Retinal pigment epithelial cell (primary cell): ENCODE measurements around the gene CAPN11.

Experiments used
- DNase-seq: peaks from one replicate; pipeline ENCODE4 v3.0.0-alpha.2; 2010; ENCODE audit warnings: low read depth
- H3K4me3 ChIP-seq: 2 replicates; pipeline ENCODE4 v1.5.1; 2011; ENCODE audit warnings: mild to moderate bottlenecking, low read length, control low read depth, moderate library complexity
- TF ChIP-seq, protein P1 (sequence below): conservative IDR thresholded peaks from 2 replicates; pipeline ENCODE4 v1.5.1; 2011; ENCODE audit warnings: low read depth, low read length, control low read depth, inconsistent platforms

The CAPN11 gene

DNA sequence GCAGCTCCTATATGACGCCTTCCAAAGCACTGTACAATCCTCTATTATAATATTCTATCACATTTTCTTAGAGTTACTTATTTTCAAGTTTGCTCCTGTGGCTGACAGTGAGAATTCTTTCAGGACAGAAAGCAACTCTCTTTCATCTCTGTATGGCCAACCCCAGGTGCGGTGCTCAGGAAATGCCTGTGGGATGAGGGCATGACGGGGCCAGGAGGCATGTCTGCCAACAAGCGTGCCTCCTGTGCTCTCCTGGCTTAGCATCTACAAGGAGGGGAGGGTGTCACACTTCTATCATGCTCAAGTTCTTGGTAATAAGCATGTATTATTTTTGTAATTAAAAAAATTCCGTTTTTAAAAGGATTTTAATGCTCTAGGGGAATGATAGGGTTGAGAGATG, 42.8 kb upstream of the CAPN11 start:
- TF ChIP-seq, protein P1, sequence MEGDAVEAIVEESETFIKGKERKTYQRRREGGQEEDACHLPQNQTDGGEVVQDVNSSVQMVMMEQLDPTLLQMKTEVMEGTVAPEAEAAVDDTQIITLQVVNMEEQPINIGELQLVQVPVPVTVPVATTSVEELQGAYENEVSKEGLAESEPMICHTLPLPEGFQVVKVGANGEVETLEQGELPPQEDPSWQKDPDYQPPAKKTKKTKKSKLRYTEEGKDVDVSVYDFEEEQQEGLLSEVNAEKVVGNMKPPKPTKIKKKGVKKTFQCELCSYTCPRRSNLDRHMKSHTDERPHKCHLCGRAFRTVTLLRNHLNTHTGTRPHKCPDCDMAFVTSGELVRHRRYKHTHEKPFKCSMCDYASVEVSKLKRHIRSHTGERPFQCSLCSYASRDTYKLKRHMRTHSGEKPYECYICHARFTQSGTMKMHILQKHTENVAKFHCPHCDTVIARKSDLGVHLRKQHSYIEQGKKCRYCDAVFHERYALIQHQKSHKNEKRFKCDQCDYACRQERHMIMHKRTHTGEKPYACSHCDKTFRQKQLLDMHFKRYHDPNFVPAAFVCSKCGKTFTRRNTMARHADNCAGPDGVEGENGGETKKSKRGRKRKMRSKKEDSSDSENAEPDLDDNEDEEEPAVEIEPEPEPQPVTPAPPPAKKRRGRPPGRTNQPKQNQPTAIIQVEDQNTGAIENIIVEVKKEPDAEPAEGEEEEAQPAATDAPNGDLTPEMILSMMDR: no peak
- no peak for DNase-seq

DNA sequence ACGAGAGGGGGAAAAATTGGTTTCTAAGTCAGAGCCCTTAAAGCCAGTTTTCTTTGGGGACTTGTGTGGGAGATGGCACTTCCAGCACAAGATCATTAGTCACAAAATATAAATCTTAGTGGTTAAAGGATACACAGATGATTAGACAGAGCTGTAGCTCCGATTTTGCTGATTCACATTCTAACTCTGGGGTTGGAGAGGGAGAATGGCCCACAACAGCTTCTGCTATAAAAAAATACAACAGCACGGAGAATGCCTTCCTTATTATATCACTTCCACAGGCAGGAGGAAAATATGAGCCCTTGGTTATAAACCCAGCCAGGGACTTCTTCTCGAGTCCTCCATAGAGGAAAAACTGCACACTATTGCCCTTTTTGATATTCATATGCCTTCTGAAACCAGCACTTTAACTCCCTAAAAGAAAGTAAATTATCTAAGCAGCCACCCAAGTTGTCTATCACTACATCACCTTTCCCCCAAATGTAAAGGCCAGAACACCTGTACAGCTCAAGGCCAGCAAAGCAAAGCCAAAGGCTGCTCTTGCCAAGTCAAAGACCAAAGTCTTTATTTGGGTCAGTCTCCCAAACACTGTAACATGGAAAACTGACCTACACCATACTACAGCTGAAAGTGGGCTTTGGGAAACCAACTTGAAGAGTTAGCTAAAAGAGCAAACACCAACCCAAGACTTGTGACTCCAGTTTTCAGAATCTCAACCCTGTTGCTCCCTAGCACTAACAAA, 41.8 kb upstream of the CAPN11 start:
- TF ChIP-seq, protein P1: no peak
- no peak overlapping the region for H3K4me3 ChIP-seq
- no peak for DNase-seq

More for the DNA sequence above, 42.8 kb upstream of the CAPN11 start:
- H3K4me3 ChIP-seq: no peak overlapping the region

DNA sequence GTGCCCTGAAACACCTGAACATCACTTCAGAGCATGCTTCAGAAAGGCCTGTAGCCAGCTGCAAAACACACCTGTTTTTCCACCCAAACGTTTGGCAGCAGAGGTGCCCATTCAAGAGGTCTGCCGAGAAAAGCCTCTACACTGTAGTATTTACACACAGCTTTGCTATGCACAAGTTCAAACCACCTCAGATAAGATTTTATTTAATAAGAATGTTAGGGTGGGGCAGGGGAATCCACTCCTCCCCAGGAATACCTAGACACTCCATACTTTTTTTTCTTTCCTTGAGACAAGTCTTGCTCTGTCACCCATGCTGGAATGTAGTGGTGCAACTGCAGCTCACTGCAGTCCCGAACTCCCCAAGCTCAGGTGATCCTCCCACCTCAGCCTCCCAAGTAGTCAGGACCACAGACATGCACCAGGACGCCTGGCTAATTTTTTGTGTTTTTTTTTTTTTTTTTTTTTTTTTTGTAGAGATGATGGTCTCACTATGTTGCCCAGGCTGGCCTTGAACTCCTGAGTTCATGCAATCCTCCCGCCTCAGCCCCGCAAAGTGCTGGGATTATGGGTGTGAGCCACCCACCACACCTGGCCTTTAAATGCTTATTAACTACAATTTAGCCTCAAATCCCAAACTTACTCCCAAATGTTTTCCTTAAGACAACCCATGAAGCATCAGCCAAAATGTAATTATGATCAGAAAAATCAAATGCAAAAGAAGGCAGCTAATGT, 41.1 kb upstream of the CAPN11 start:
- TF ChIP-seq, protein P1: no peak
- DNase-seq: no peak
- H3K4me3 ChIP-seq: no peak overlapping the region

DNA sequence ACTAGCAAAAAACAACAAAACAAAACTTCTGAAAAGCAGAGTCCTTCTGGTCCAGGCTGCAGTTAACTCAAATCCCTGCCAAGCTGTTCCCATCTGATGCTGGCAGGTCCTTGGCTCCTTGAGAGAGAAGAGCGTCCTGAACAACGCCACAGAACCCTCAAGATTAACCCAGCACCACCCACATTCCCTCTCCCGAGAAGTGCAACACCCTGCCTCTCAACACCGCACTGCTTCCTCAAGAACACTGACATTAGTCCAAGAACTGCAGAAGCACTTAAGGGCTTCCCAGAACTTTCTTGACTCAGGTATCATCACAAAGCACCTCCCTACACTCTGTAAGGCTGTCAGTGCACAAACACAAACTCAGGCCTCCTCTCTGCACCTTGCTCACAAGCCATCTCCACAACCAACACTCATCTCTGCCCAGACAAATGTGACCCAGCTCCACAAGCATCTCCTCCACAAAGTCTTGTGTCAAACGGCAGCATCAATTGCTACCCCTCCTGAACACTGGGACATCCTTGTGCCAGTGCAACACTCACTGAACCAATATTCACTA, 38.8 kb upstream of the CAPN11 start:
- no peak for DNase-seq
- no peak overlapping the region for H3K4me3 ChIP-seq
- TF ChIP-seq, protein P1: no peak

DNA sequence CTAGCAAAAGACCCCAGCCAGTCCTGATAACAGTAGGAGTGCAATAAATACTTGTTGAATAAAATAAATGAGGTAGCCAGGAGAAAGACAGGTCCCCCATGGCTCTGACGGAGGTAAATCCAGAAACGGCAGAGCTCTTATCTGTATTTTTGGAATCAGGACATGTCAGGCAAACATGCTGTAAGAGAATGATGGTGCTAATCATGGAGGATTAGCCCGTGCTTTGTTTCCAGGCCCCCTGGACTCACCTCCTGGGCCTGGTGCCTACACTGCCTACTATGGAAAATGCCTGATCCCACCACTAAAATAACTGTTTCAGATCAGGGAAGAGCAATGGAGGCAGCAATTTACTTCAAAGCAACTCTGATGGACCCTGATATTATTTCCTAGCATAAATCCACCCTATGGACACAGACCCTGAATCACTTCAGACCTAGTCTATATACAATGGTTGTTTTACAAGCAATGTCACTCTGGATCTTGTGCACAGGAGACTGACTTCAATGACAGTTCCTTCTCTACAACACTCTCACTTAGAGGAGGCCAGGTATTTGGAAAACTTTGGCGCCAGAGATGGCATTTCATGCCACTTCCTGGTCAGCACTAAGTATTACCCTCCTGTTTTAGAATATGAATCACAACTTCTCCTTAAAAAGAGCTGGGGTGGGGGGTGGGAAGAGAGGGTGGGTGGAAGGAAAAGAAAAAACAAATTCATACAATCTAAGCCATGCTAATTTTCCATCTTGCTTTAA, 37.8 kb upstream of the CAPN11 start:
- DNase-seq: no peak
- H3K4me3 ChIP-seq: no peak overlapping the region
- TF ChIP-seq, protein P1: no peak

DNA sequence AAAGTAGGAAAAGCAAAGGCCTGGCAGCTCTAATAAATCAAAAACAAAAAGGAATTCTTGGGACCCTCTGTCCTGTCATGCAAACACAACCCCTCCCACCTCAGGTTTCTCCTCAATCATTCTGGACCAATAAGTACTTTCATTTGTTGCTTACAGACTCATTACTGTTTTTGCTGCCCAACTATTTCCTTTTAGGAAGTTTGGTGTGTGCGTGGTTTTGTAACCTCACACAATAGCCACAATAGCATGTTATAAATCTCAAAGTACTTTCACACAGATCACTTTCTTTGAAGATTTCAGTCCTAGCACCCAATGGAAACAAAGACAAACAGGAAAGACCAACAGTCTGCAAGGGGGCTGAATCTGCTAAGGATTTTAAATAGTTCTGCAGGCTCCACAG, 35.8 kb upstream of the CAPN11 start:
- no peak overlapping the region for H3K4me3 ChIP-seq
- DNase-seq: no peak
- TF ChIP-seq, protein P1: no peak
